SJCRH30 (cell line): ENCODE results near the gene FBXL15. TPM values are rescaled to one million over a fixed set of nuclear protein-coding genes. Genes with fewer than 3 reads are reported as not detected.

Source experiments
- DNase-seq, 2 experiments: peaks; one replicate each; pipeline ENCODE4 v3.0.0-alpha.2; 2015 to 2020
- H3K27ac ChIP-seq: fragments of 250-450 bp; sonication (Bioruptor Pico); 2 replicates; pipeline ENCODE4 v1.5.1; 2020; ENCODE audit warnings: mild to moderate bottlenecking, moderate library complexity
- H3K27me3 ChIP-seq: fragments of 250-450 bp; sonication (Bioruptor Pico); 2 replicates; pipeline ENCODE4 v1.5.1; 2020; ENCODE audit warnings: mild to moderate bottlenecking, moderate library complexity
- H3K36me3 ChIP-seq: fragments of 250-450 bp; sonication (Bioruptor Pico); 2 replicates; pipeline ENCODE4 v1.5.1; 2020; ENCODE audit warnings: mild to moderate bottlenecking, moderate library complexity
- H3K4me1 ChIP-seq: fragments of 250-450 bp; sonication (Bioruptor Pico); 2 replicates; pipeline ENCODE4 v1.5.1; 2020; ENCODE audit warnings: mild to moderate bottlenecking, moderate library complexity
- H3K4me3 ChIP-seq: fragments of 250-450 bp; sonication (Bioruptor Pico); 2 replicates; pipeline ENCODE4 v1.5.1; 2020; ENCODE audit warnings: mild to moderate bottlenecking, moderate library complexity
- H3K9me3 ChIP-seq: fragments of 250-450 bp; sonication (Bioruptor Pico); replicated peaks from 2 replicates; pipeline ENCODE4 v1.5.1; 2020; ENCODE audit warnings: mild to moderate bottlenecking, moderate library complexity
- total RNA-seq: library from RNA; depleted of rRNA; stranded (reverse); fragments of >200 nt; shearing (Covaris generic); gene quantifications from 2 replicates; pipeline ENCODE4 v1.2.3, GENCODE V29; 2014

FBXL15 gene
- total RNA-seq, 1 experiment from 2014 or later, result 5.8 TPM

- no peaks in the 10 kb centered on the region for H3K9me3 ChIP-seq
- no peak overlapping the region for H3K27ac ChIP-seq
- peaks cover 21% of the 10 kb centered on the region for H3K27me3 ChIP-seq
- no peak overlapping the region for H3K4me3 ChIP-seq
- H3K36me3 ChIP-seq, result no peaks in the 10 kb centered on the region
- peaks cover 9% of the 10 kb centered on the region for H3K4me1 ChIP-seq
- DNase-seq, result peak; percentile 82
Measured at GRCh38 chr10:102413053-102413705, 7.5 kb upstream of the FBXL15 start.

GRCh38 chr10:102413806-102414561 is 6.7 kb upstream of the FBXL15 start:
- no peak overlapping the region for H3K27ac ChIP-seq
- peaks cover 21% of the 10 kb centered on the region for H3K27me3 ChIP-seq
- H3K9me3 ChIP-seq, result no peaks in the 10 kb centered on the region
- no peak overlapping the region for H3K4me3 ChIP-seq
- H3K4me1 ChIP-seq, result peaks cover 9% of the 10 kb centered on the region
- H3K36me3 ChIP-seq, result no peaks in the 10 kb centered on the region
- no peak for DNase-seq

- Histone ChIP-seq H3K27me3 (peaks cover 21% of the 10 kb centered on the region), H3K9me3 (no peaks in the 10 kb centered on the region), H3K4me1 (peaks cover 9% of the 10 kb centered on the region), H3K27ac (no peak overlapping the region), H3K4me3 (no peak overlapping the region), H3K36me3 (no peaks in the 10 kb centered on the region)
- no peak for DNase-seq
Measured at GRCh38 chr10:102414749-102415148, 5.9 kb upstream of the FBXL15 start.

- H3K27ac ChIP-seq, result no peak overlapping the region
- peaks cover 9% of the 10 kb centered on the region for H3K4me1 ChIP-seq
- H3K4me3 ChIP-seq, result no peak overlapping the region
- DNase-seq, result no peak
- no peaks in the 10 kb centered on the region for H3K9me3 ChIP-seq
- no peaks in the 10 kb centered on the region for H3K36me3 ChIP-seq
- peaks cover 21% of the 10 kb centered on the region for H3K27me3 ChIP-seq
Measured at GRCh38 chr10:102416283-102416682, 4.4 kb upstream of the FBXL15 start.

- Histone ChIP-seq H3K27ac (no peak overlapping the region), H3K9me3 (no peaks in the 10 kb centered on the region), H3K4me3 (no peak overlapping the region), H3K27me3 (peaks cover 21% of the 10 kb centered on the region), H3K4me1 (peaks cover 9% of the 10 kb centered on the region), H3K36me3 (no peaks in the 10 kb centered on the region)
- DNase-seq, result no peak
Measured at GRCh38 chr10:102416695-102417094, 3.9 kb upstream of the FBXL15 start.

- no peaks in the 10 kb centered on the region for H3K36me3 ChIP-seq
- no peak for DNase-seq
- no peaks in the 10 kb centered on the region for H3K9me3 ChIP-seq
- no peak within 1 kb of the TSS for H3K27ac ChIP-seq
- H3K27me3 ChIP-seq, result peaks cover 11% of the 10 kb centered on the region
- H3K4me3 ChIP-seq, result peak within 1 kb of the TSS; percentile 71
- H3K4me1 ChIP-seq, result no peaks in the 10 kb centered on the region; the same call in 1 of the 2 replicates
Measured at GRCh38 chr10:102418622-102419268, 1.9 kb upstream of the FBXL15 start, which contains the start of gene PSD. PSD (minus strand) TSS chr10:102418785; CDS start chr10:102417038, 1,747 bp downstream.

GRCh38 chr10:102419269-102420180 is 1.1 kb upstream of the FBXL15 start:
- Histone ChIP-seq H3K27ac (no peak overlapping the region), H3K4me3 (peak overlapping the region; percentile 71), H3K36me3 (no peaks in the 10 kb centered on the region), H3K4me1 (no peaks in the 10 kb centered on the region; the same call in 1 of the 2 replicates), H3K27me3 (peaks cover 5% of the 10 kb centered on the region), H3K9me3 (no peaks in the 10 kb centered on the region)
- peak; percentile 79 to 88 for DNase-seq

GRCh38 chr10:102420181-102420713 is 389 bp upstream of the FBXL15 start:
- peak overlapping the region; percentile 71 for H3K4me3 ChIP-seq
- peaks cover under 1% of the 10 kb centered on the region; the same call in 1 of the 2 replicates for H3K27me3 ChIP-seq
- no peaks in the 10 kb centered on the region for H3K36me3 ChIP-seq
- H3K9me3 ChIP-seq, result no peaks in the 10 kb centered on the region
- H3K4me1 ChIP-seq, result no peaks in the 10 kb centered on the region; the same call in 1 of the 2 replicates
- no peak for DNase-seq
- peak overlapping the region; percentile 39; the same call in 1 of the 2 replicates for H3K27ac ChIP-seq

- Histone ChIP-seq H3K9me3 (no peaks in the 10 kb centered on the region), H3K4me3 (peak overlapping the region; percentile 71), H3K27ac (peak overlapping the region; percentile 39), H3K36me3 (no peaks in the 10 kb centered on the region), H3K27me3 (no peaks in the 10 kb centered on the region), H3K4me1 (no peaks in the 10 kb centered on the region; the same call in 1 of the 2 replicates)
- no peak for DNase-seq
Measured at GRCh38 chr10:102421507-102421756, 796 bp downstream of the FBXL15 start.

GRCh38 chr10:102421757-102422512 is 1.3 kb downstream of the FBXL15 start:
- H3K27ac ChIP-seq, result no peak overlapping the region; the same call in 1 of the 2 replicates
- H3K36me3 ChIP-seq, result no peaks in the 10 kb centered on the region
- DNase-seq, result no peak
- peak overlapping the region; percentile 71 for H3K4me3 ChIP-seq
- H3K4me1 ChIP-seq, result no peaks in the 10 kb centered on the region; the same call in 1 of the 2 replicates
- H3K27me3 ChIP-seq, result no peaks in the 10 kb centered on the region
- H3K9me3 ChIP-seq, result no peaks in the 10 kb centered on the region

GRCh38 chr10:102422545-102423129 is 2.0 kb downstream of the FBXL15 start:
- DNase-seq, result no peak
- H3K4me1 ChIP-seq, result no peaks in the 10 kb centered on the region; the same call in 1 of the 2 replicates
- H3K27me3 ChIP-seq, result no peaks in the 10 kb centered on the region
- no peak overlapping the region for H3K4me3 ChIP-seq
- no peak overlapping the region for H3K27ac ChIP-seq
- H3K9me3 ChIP-seq, result no peaks in the 10 kb centered on the region
- H3K36me3 ChIP-seq, result no peaks in the 10 kb centered on the region

- no peaks in the 10 kb centered on the region for H3K36me3 ChIP-seq
- H3K27ac ChIP-seq, result no peak overlapping the region
- no peaks in the 10 kb centered on the region for H3K27me3 ChIP-seq
- no peaks in the 10 kb centered on the region; the same call in 1 of the 2 replicates for H3K4me1 ChIP-seq
- no peaks in the 10 kb centered on the region for H3K9me3 ChIP-seq
- no peak overlapping the region for H3K4me3 ChIP-seq
- no peak for DNase-seq
Measured at GRCh38 chr10:102423372-102423968, 2.8 kb downstream of the FBXL15 start.

GRCh38 chr10:102424145-102424544 is 3.5 kb downstream of the FBXL15 start:
- no peak overlapping the region for H3K4me3 ChIP-seq
- H3K4me1 ChIP-seq, result no peaks in the 10 kb centered on the region; the same call in 1 of the 2 replicates
- no peaks in the 10 kb centered on the region for H3K36me3 ChIP-seq
- no peaks in the 10 kb centered on the region for H3K9me3 ChIP-seq
- DNase-seq, result no peak
- no peak overlapping the region for H3K27ac ChIP-seq
- no peaks in the 10 kb centered on the region for H3K27me3 ChIP-seq
